Esophagus muscularis mucosa (tissue), 4 donors: ENCODE measurements around the gene MALSU1.

Experiments
- CTCF ChIP-seq, 3 experiments: fragments of 200-600 bp in 2 of 3; fragments of 450-650 bp in 1 of 3; sonication (generic) in 2 of 3; IDR thresholded peaks; one replicate each; pipeline ENCODE4 v1.5.1; 2017 to 2019; ENCODE audit warnings: antibody characterized with exemption in 3 of 3, mild to moderate bottlenecking in 2 of 3, moderate library complexity in 1 of 3
- EP300 ChIP-seq: sonication (generic); formaldehyde crosslinking; IDR thresholded peaks from one replicate; pipeline ENCODE4 v1.6.1; 2017; ENCODE audit warnings: antibody characterized with exemption
- POLR2A ChIP-seq: fragments of 450-650 bp; IDR thresholded peaks from one replicate; pipeline ENCODE4 v1.6.1; 2017; ENCODE audit warnings: antibody characterized with exemption, moderate library complexity, mild to moderate bottlenecking, low read depth
- POLR2AphosphoS5 ChIP-seq, 2 donors: sonication (generic); formaldehyde crosslinking; IDR thresholded peaks; one replicate each; pipeline ENCODE4 v1.6.1; 2017; ENCODE audit warnings: antibody characterized with exemption in 2 of 2

DNA sequence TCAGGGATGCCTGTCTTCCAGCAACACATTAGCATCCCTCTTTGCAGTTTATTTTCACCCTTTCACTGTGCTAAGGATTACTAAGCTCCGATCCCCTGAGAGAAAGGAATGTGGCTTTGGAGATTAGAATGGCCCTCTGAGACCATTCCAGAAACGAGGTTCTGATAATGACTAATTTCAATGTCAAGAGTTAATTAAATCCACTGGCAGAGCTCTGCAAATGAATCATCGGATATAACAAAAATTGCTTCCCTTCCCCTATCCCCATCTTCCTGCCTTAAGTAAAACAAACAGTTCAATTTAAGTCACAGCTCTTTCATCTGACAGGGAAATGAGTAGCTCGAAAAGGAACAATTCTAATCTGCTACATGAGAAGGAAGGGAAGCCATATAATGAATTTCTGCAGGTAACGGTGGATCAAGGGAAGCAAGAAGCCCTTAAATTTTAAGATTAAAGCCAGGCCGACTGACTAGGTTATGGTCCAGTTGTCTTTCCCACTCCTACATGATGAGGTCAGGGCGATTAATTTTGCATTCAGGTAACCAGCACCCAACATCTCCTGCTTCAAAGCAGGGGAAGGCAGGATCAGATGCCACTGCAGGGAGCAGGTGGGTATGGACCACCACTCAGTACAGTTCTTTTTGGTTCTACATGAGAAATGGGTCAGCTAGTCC lies 50.5 kb downstream of the MALSU1 start:
- TF ChIP-seq CTCF (IDR thresholded peaks at IDR 0.05) (no peak), POLR2A (no peak), POLR2AphosphoS5 (IDR thresholded peaks at IDR 0.05) (no peak), EP300 (no peak)
